Spinal cord (tissue), 10 donors: Measurements from ENCODE around the gene DARS2. TPM values are rescaled to one million over a fixed set of nuclear protein-coding genes. Genes with fewer than 3 reads are reported as not detected.

Experiments
- DNase-seq, 6 donors: peaks; one replicate each; pipeline versions ENCODE4 v3.0.0 to v3.0.0-alpha.2; 2013 to 2015; ENCODE audit warnings: low spot score in 6 of 6, low read depth in 4 of 6
- H3K27ac ChIP-seq: one replicate; pipeline ENCODE4 v1.5.1; 2013; ENCODE audit warnings: low read depth, low read length, control low read depth
- H3K27me3 ChIP-seq: one replicate; pipeline ENCODE4 v1.6.1; 2013; ENCODE audit warnings: low read length; ENCODE audit not compliant: control insufficient read depth, insufficient read depth
- H3K36me3 ChIP-seq: one replicate; pipeline ENCODE4 v1.6.1; 2013; ENCODE audit warnings: low read length; ENCODE audit not compliant: control insufficient read depth, insufficient read depth
- H3K4me1 ChIP-seq: one replicate; pipeline ENCODE4 v1.6.1; 2013; ENCODE audit warnings: low read length; ENCODE audit not compliant: control insufficient read depth, insufficient read depth
- H3K4me3 ChIP-seq: one replicate; pipeline ENCODE4 v1.5.1; 2013; ENCODE audit warnings: low read depth, low read length, control low read depth
- H3K9me3 ChIP-seq: one replicate; pipeline ENCODE4 v1.6.1; 2013; ENCODE audit warnings: low read length; ENCODE audit not compliant: control insufficient read depth, insufficient read depth
- WGBS: methylation state at CpG from one replicate; pipeline ENCODE4 v1.1.5; 2013; ENCODE audit warnings: missing lambda C conversion rate; ENCODE audit not compliant: insufficient coverage; 5-methylcytosine and 5-hydroxymethylcytosine counted together
- polyA plus RNA-seq, 2 donors: library from polyadenylated mRNA; unstranded; fragments of 120-200 nt; gene quantifications; one replicate each; pipeline ENCODE4 v1.2.1, GENCODE V29; 2013; ENCODE audit not compliant: insufficient read length in 2 of 2
- total RNA-seq, 2 donors: library from RNA; depleted of rRNA in 1 of 2; stranded (reverse); fragments of 120-200 nt in 1 of 2; fragments of >200 nt in 1 of 2; gene quantifications; one replicate each; pipeline versions ENCODE4 v1.2.3 to v1.2.4, GENCODE V29; 2013 to 2014
- donor health status: healthy.

DARS2 gene
- total and polyA plus RNA-seq, 4 donors: 15.9 to 18.5 (median 17.7) TPM

DNA sequence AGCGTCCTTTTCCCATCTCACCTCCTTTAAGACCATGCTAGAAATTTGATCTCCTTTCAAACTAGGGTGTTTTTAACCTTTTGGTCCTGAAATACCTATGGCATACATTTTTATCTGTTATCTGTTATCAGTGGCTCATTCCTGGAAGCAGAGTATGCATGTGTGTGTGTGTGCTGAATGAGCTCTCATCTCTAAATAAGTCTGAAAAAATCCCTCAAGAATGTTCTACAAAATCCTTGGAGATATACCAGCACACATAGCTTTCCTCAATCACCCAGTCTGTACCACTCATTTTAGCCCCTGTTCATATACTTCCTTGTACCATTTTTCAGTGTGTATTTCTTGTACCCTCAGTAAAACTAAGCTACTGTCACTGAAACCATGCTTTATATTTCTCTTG is 6.0 kb upstream of the DARS2 start:
- Histone ChIP-seq H3K9me3 (no peaks in the 10 kb centered on the region), H3K36me3 (peaks cover 2% of the 10 kb centered on the region), H3K4me3 (no peak overlapping the region), H3K27me3 (no peaks in the 10 kb centered on the region), H3K27ac (no peak overlapping the region), H3K4me1 (peaks cover 4% of the 10 kb centered on the region)
- no peak for DNase-seq
- WGBS: no CpG with 5 or more reads among the region's 1 CpG

DNA sequence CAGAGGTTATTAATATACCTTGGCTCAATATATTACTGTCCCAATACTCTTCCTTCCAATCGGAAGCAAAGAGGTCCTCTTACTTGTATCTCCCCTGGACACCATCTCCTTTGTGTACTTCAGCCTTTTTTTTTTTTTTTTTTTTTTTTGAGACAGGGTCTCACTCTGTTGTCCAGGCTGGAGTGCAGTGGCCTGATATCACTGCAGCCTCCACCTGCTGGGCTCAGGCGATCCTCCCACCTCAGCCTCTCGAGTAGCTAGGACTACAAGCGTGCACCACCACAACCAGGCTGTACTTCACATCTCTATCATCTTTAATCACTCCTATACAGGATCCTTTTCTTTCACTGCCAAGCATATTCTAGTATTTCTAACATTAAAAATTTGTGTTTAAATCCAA is 2.8 kb upstream of the DARS2 start:
- Histone ChIP-seq H3K9me3 (no peaks in the 10 kb centered on the region), H3K27ac (no peak overlapping the region), H3K4me1 (peaks cover 9% of the 10 kb centered on the region), H3K27me3 (no peaks in the 10 kb centered on the region), H3K36me3 (peaks cover 2% of the 10 kb centered on the region), H3K4me3 (no peak overlapping the region)
- no peak for DNase-seq
- 98% methylated on average over 4 of the region's 4 CpGs for WGBS

DNA sequence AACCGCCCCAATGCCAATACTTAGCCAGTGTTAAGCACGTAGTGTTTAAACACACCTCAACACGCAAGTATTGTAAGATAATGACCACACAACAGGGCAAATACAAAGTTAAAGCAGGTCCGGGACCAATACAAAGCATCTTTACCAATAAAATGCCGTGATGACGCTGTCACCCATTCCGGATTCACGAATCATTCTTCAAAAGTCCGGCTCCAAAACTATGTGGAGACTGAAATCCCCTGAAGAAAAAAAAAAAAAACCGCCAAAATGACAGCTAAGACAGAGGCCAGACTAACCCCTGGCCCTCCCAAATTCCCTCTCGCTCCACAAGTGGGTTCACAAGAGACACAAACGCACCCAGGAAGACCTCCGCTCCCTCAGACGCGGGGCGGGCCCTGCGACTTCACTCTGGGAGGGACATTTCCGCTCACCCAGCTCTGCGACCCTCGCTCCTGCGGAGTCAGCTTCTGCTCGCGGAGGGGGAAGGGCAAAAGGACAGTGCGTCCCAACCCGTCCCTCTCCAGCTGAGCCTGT is 625 bp upstream of the DARS2 start:
- WGBS: 0% methylated on average over 21 of the region's 25 CpGs

DNA sequence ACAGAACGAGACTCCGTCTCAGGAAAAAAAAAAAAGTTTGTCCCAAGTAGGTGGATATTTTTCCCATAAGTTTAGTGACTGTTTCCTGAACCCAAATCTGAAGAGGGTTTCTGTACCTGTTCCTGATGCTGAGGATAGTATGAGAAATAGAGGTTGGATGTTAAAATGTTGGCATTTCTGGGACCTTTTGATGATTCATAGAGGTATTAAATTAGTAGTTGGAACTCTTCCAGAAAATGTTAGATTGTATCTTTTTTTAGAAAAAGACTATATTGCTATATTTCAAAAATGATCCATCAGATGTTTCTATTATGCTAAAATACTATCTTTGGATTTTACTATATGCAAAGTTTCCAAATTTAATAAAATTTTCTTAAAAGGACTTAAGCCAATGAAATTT is 3.1 kb downstream of the DARS2 start:
- H3K4me3 ChIP-seq: no peak overlapping the region
- H3K27me3 ChIP-seq: no peaks in the 10 kb centered on the region
- H3K27ac ChIP-seq: no peak overlapping the region
- no peaks in the 10 kb centered on the region for H3K9me3 ChIP-seq
- no peak for DNase-seq
- no peaks in the 10 kb centered on the region for H3K36me3 ChIP-seq
- WGBS: 100% methylated on average over 2 of the region's 2 CpGs
- H3K4me1 ChIP-seq: peaks cover 8% of the 10 kb centered on the region

More for the DNA sequence above, 625 bp upstream of the DARS2 start:
- peaks cover 9% of the 10 kb centered on the region for H3K4me1 ChIP-seq
- DNase-seq: no peak
- peak overlapping the region; percentile 89 for H3K4me3 ChIP-seq
- no peaks in the 10 kb centered on the region for H3K27me3 ChIP-seq
- H3K36me3 ChIP-seq: peaks cover 2% of the 10 kb centered on the region
- H3K9me3 ChIP-seq: no peaks in the 10 kb centered on the region
- peak overlapping the region; percentile 99 for H3K27ac ChIP-seq

DNA sequence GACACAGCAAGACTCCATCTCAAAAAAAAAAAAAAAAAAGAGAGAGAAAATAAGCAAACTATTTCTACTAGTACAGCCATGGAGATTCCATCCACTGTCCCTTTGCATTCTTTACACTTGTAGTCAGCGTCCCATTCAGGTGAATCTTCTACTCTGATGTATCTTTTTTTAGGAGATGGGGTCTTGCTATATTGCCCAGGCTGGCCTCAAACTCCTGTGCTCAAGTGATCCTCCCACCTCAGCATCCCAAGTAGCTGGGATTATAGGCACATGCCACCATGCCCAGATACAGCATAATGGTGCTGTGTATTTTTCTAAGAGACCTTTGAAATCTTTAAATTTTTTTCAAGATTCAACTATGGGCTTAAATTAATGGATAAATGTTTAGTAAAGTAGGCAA is 8.3 kb downstream of the DARS2 start:
- no peak overlapping the region for H3K27ac ChIP-seq
- no peak for DNase-seq
- no peaks in the 10 kb centered on the region for H3K27me3 ChIP-seq
- no peaks in the 10 kb centered on the region for H3K4me1 ChIP-seq
- no peaks in the 10 kb centered on the region for H3K9me3 ChIP-seq
- peaks cover 13% of the 10 kb centered on the region for H3K36me3 ChIP-seq
- H3K4me3 ChIP-seq: no peak overlapping the region
- no CpG with 5 or more reads among the region's 1 CpG for WGBS

DNA sequence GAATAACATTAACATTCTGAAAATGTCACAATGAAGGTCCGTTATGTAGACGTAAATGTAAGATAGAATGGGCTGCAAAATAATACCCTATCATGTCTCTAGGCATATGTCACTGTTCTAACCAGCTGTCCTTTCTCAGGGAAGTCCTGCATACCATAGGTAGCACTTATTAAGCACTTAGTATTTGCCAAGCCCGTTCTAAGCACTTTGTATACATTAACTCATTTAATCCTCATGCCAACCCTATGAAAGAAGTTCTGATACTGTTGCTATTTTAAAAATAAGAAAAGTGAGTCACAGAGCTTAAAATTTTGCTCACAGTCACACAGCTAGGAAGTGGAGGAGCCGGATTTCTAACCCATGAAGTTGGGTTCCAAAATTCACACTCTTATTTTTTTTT is 27.6 kb downstream of the DARS2 start:
- Histone ChIP-seq H3K4me3 (no peak overlapping the region), H3K27me3 (no peaks in the 10 kb centered on the region), H3K9me3 (no peaks in the 10 kb centered on the region), H3K36me3 (peaks cover 15% of the 10 kb centered on the region), H3K4me1 (no peaks in the 10 kb centered on the region), H3K27ac (no peak overlapping the region)
- no peak for DNase-seq
- WGBS: no CpG with 5 or more reads among the region's 4 CpGs

DNA sequence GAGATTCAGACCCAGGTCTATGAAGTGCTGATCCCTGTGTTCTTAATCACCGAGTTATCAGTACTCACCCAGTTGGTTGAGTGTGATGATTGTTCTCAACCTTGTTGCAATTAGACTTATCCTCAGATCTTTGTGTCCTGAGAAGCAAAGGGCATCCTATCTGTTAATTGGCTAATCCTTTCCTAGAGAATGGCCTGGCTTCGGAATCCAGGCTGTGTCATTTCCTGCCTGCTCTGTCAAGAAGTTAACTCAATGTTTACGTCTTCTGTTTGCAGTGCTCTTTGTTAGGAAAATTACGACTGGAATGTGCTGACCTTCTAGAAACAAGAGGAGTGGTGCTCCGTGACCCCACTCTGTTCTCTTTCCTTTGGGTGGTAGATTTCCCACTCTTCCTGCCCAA is 28.6 kb downstream of the DARS2 start:
- H3K4me3 ChIP-seq: no peak overlapping the region
- no peaks in the 10 kb centered on the region for H3K9me3 ChIP-seq
- H3K4me1 ChIP-seq: no peaks in the 10 kb centered on the region
- no peak for DNase-seq
- 69% methylated on average over 4 of the region's 5 CpGs for WGBS
- H3K27ac ChIP-seq: no peak overlapping the region
- peaks cover 15% of the 10 kb centered on the region for H3K36me3 ChIP-seq
- H3K27me3 ChIP-seq: no peaks in the 10 kb centered on the region

DNA sequence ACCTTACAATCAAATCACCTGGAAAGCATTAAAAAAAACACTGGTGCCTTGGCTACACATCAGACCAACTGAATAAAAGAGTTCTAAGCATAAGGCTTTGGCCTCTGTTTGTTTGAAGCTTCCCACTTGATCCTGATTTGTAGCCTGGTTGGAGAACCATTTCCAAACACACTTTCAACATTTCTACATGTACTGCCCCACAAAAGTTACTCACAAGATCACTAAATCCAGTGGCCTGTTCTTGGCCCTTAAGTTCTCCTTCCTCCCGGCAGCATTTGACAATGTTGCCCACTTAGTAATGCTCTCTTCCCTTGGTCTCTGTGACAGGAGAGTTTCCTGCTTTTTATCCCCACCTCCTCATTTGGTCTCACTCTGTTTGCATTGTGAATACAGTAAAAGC is 31.5 kb downstream of the DARS2 start:
- Histone ChIP-seq H3K4me3 (no peak overlapping the region), H3K27ac (no peak overlapping the region), H3K9me3 (no peaks in the 10 kb centered on the region), H3K27me3 (no peaks in the 10 kb centered on the region), H3K36me3 (peaks cover 22% of the 10 kb centered on the region), H3K4me1 (no peaks in the 10 kb centered on the region)
- DNase-seq: no peak
- 80% methylated on average over 1 of the region's 1 CpG for WGBS

DNA sequence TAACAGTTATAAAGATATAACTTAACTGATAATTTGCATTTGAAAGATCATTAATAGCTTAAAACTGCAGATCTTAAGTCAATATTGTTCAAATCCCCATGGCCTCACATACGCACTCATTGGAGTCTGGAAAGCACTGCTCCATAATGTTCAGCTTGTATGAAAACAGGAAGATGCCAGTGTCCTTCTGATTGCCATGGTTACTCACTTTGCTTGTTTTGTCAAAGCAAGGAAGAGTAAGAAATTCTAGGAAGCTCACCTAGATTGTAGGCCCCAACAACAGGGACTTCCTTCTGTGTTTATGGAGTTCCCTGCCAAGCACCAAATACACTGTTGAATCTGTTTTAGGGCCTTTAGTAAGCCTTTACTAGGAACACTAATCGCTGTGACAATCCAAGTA is 32.4 kb downstream of the DARS2 start:
- no peaks in the 10 kb centered on the region for H3K4me1 ChIP-seq
- H3K36me3 ChIP-seq: peaks cover 29% of the 10 kb centered on the region
- no peak overlapping the region for H3K27ac ChIP-seq
- no peaks in the 10 kb centered on the region for H3K9me3 ChIP-seq
- no CpG with 5 or more reads among the region's 2 CpGs for WGBS
- no peaks in the 10 kb centered on the region for H3K27me3 ChIP-seq
- H3K4me3 ChIP-seq: no peak overlapping the region
- DNase-seq: no peak

DNA sequence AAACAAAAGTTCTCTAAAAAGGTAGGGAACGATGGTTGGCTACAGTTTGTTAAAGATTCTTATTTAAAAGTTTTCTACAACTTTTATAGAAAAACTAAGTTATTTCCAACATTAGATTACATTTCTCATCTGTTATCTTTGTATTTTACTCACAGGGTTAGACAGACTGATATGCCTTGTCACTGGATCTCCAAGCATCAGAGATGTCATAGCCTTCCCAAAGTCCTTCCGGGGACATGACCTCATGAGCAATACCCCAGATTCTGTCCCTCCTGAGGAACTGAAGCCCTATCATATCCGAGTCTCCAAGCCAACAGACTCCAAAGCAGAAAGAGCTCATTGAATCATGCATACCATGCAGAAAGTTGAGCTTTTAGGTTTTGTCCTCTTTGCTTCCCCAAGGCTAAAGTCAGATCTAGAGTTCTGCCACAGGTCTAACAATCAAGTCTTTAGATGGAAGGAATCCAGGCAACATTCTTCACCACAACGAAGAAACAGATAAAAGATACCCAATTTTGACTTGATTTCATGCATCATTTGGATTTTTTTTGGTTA is 33.0 kb downstream of the DARS2 start:
- peaks cover 31% of the 10 kb centered on the region for H3K36me3 ChIP-seq
- 81% methylated on average over 2 of the region's 4 CpGs for WGBS
- DNase-seq: no peak
- no peaks in the 10 kb centered on the region for H3K9me3 ChIP-seq
- no peak overlapping the region for H3K27ac ChIP-seq
- no peak overlapping the region for H3K4me3 ChIP-seq
- no peaks in the 10 kb centered on the region for H3K27me3 ChIP-seq
- H3K4me1 ChIP-seq: no peaks in the 10 kb centered on the region
